Measurements from ENCODE around the gene MYH6.

- TF ChIP-seq ZNF577 (CRISPR knock-in tag; IDR thresholded peaks at IDR 0.05; ENCODE audit: borderline replicate concordance, low read depth) (no peak), CEBPZ (IDR thresholded peaks at IDR 0.05; ENCODE audit: low read length) (no peak), ZBED4 (CRISPR knock-in tag; IDR thresholded peaks at IDR 0.05; ENCODE audit: borderline replicate concordance) (0 out of 2 replicates have a peak, but pooled peaks have one; percentile 41), STAT5B (CRISPR knock-in tag; IDR thresholded peaks at IDR 0.05) (no peak), ZHX1 (CRISPR knock-in tag; IDR thresholded peaks at IDR 0.05; ENCODE audit: low read depth) (no peak), PTBP1 (IDR thresholded peaks at IDR 0.05; ENCODE audit: low read depth, low read length, poor library complexity, severe bottlenecking) (peak; percentile 81), BHLHE40 (IDR thresholded peaks at IDR 0.05; ENCODE audit: low read length) (no peak), ARID5B (CRISPR knock-in tag; IDR thresholded peaks at IDR 0.05) (peak; percentile 45; the same call in 1 of the 2 replicates), ZNF780A (CRISPR knock-in tag; IDR thresholded peaks at IDR 0.05) (no peak)
These were observed 28.5 kb downstream of the MYH6 start for GRCh38 chr14:23379366-23380196.
